Epithelial cell of esophagus (primary cell): ENCODE results near the gene AOPEP.

Experiments
- DNase-seq: peaks from one replicate; pipeline ENCODE4 v3.0.0; 2010; ENCODE audit warnings: low read depth
- H3K4me3 ChIP-seq: 2 replicates; pipeline ENCODE4 v1.5.1; 2011; ENCODE audit warnings: mild to moderate bottlenecking, low read length, control low read depth
- CTCF ChIP-seq: IDR thresholded peaks from 2 replicates; pipeline ENCODE4 v1.5.1; 2011; ENCODE audit warnings: low read depth, mild to moderate bottlenecking, low read length, control low read depth, inconsistent platforms; ENCODE audit not compliant: insufficient read depth; ENCODE audit errors: missing control alignments

AOPEP gene

GRCh38 chr9:95096807-95097206 is 370.3 kb downstream of the AOPEP start:
- no peak for DNase-seq
- H3K4me3 ChIP-seq, result no peak overlapping the region
- TF ChIP-seq CTCF, result peak; percentile 11

- no peak overlapping the region for H3K4me3 ChIP-seq
- no peak for DNase-seq
- no peak for TF ChIP-seq CTCF
Measured at GRCh38 chr9:95097279-95097678, 370.8 kb downstream of the AOPEP start.

- no peak for DNase-seq
- H3K4me3 ChIP-seq, result no peak overlapping the region
- TF ChIP-seq CTCF, result no peak
Measured at GRCh38 chr9:95098391-95098921, 372.0 kb downstream of the AOPEP start.

GRCh38 chr9:95099321-95100070 is 373.0 kb downstream of the AOPEP start:
- no peak for TF ChIP-seq CTCF
- no peak for DNase-seq
- no peak overlapping the region for H3K4me3 ChIP-seq

GRCh38 chr9:95100071-95100627 is 373.6 kb downstream of the AOPEP start:
- no peak for TF ChIP-seq CTCF
- no peak overlapping the region for H3K4me3 ChIP-seq
- DNase-seq, result peak; percentile 84

GRCh38 chr9:95101326-95101725 is 374.8 kb downstream of the AOPEP start:
- TF ChIP-seq CTCF, result no peak
- DNase-seq, result peak; percentile 84

More at GRCh38 chr9:95101326-95101725, 374.8 kb downstream of the AOPEP start:
- H3K4me3 ChIP-seq, result no peak overlapping the region
